Measurements from ENCODE around the gene AUTS2. TPM values are rescaled to one million over a fixed set of nuclear protein-coding genes. Genes with fewer than 3 reads are reported as not detected.

AUTS2 gene
- total RNA-seq, 4 donors from 2014 or later = 29.8 to 114 (median 59.4) TPM

DNA sequence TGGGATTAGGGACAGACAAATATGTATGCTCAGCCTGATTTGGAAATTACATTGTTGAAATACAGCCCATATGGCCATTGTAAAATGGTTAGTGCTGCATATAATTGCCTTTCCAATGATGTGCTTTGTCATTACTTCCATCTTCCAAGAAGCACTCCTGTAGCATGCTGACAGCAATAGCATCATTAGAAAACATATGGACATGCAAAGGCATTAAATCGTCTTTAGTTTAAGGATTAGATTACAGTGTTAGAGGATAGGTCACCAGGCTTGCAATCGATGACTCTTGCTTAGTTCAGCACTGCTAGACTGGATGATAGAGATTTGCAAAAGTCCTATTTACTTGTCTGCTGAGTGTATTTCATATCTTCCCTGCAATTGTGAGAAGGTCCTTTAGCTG, 17.4 kb downstream of the AUTS2 start:
- Histone ChIP-seq H3K9me3 (no peaks in the 10 kb centered on the region), H3K4me1 (no peaks in the 10 kb centered on the region), H3K4me3 (no peak overlapping the region), H3K27me3 (no peaks in the 10 kb centered on the region), H3K36me3 (no peaks in the 10 kb centered on the region), H3K27ac (no peak overlapping the region)
- intact Hi-C loops (cut with DNase I; ENCODE audit: low total_unique reads) = no loop called here
- DNase-seq = no peak
- WGBS, 2 donors (ENCODE audit: low coverage in 1 of 2) = 88 to 95% methylated on average over 2 of the region's 2 CpGs
- TF ChIP-seq, protein P1, sequence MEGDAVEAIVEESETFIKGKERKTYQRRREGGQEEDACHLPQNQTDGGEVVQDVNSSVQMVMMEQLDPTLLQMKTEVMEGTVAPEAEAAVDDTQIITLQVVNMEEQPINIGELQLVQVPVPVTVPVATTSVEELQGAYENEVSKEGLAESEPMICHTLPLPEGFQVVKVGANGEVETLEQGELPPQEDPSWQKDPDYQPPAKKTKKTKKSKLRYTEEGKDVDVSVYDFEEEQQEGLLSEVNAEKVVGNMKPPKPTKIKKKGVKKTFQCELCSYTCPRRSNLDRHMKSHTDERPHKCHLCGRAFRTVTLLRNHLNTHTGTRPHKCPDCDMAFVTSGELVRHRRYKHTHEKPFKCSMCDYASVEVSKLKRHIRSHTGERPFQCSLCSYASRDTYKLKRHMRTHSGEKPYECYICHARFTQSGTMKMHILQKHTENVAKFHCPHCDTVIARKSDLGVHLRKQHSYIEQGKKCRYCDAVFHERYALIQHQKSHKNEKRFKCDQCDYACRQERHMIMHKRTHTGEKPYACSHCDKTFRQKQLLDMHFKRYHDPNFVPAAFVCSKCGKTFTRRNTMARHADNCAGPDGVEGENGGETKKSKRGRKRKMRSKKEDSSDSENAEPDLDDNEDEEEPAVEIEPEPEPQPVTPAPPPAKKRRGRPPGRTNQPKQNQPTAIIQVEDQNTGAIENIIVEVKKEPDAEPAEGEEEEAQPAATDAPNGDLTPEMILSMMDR (IDR thresholded peaks at IDR 0.05) = no peak
- TF ChIP-seq POLR2A (IDR thresholded peaks at IDR 0.05) = no peak
- TF ChIP-seq EP300 (IDR thresholded peaks at IDR 0.05; ENCODE audit: low read depth) = no peak
- no peak for TF ChIP-seq POLR2AphosphoS5 (IDR thresholded peaks at IDR 0.05)
- in situ Hi-C loops (cut with MboI; ENCODE audit: low pct_ligation_motif_present in 1 of 4, low pct_unique_long_range_greater_than_20kb in 1 of 4, low sequenced_read_pairs in 3 of 4) = no loop called here

DNA sequence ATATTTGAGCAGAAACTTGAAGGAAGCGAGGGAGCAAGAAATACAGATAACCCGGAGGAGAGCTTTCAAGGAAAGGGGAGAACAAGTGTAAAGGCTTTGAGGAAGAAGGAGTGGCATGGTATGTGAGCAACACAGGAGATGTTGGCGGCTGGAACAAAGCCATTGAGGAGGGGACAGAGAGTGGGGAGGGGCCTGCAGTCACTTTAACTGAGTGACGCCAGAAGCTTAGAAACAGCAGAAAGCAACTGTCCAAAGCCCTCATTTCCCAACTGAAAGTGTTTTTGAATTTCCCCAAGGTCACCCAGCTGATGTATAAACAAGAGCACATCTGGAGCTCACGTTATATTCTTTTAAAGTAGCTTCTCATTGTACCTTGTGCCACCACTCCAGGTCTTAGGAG, 19.1 kb downstream of the AUTS2 start:
- 70 to 72% methylated on average over 5 of the region's 5 CpGs for WGBS, 2 donors (ENCODE audit: low coverage in 1 of 2)
- H3K27ac ChIP-seq = no peak overlapping the region
- intact Hi-C loops (cut with DNase I; ENCODE audit: low total_unique reads) = no loop called here
- no peaks in the 10 kb centered on the region for H3K9me3 ChIP-seq
- TF ChIP-seq POLR2AphosphoS5 (IDR thresholded peaks at IDR 0.05) (no peak), EP300 (IDR thresholded peaks at IDR 0.05; ENCODE audit: low read depth) (no peak), POLR2A (IDR thresholded peaks at IDR 0.05) (no peak)
- TF ChIP-seq, protein P1 (IDR thresholded peaks at IDR 0.05) = no peak
- H3K36me3 ChIP-seq = no peaks in the 10 kb centered on the region
- H3K27me3 ChIP-seq = no peaks in the 10 kb centered on the region
- no peak for DNase-seq
- no peaks in the 10 kb centered on the region for H3K4me1 ChIP-seq
- in situ Hi-C loops (cut with MboI; ENCODE audit: low pct_ligation_motif_present in 1 of 4, low pct_unique_long_range_greater_than_20kb in 1 of 4, low sequenced_read_pairs in 3 of 4) = no loop called here
- no peak overlapping the region for H3K4me3 ChIP-seq

DNA sequence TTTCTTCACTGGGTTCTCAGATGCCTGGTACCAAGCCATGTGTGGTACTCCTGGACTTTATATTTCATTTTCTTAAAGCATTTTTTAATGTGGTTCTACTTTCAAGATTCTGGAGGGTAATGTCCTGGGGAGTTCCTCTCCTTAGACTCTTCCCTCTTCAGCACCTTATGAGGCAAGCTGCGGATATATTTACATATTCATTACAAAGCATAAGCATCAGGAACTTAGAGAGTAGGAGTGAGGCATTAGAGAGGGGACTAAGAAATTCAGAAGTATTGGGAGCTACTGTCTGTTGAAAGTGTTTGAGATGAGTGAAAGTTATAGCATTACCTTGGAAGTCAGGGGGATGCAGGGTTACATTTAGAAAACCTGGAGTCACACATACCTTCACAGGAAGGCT, 20.8 kb downstream of the AUTS2 start:
- TF ChIP-seq POLR2A (IDR thresholded peaks at IDR 0.05) (no peak), POLR2AphosphoS5 (IDR thresholded peaks at IDR 0.05) (no peak), EP300 (IDR thresholded peaks at IDR 0.05; ENCODE audit: low read depth) (no peak)
- TF ChIP-seq, protein P1 (IDR thresholded peaks at IDR 0.05) = no peak
- no peak overlapping the region for H3K4me3 ChIP-seq
- no peak overlapping the region for H3K27ac ChIP-seq
- in situ Hi-C loops (cut with MboI; ENCODE audit: low pct_ligation_motif_present in 1 of 4, low pct_unique_long_range_greater_than_20kb in 1 of 4, low sequenced_read_pairs in 3 of 4) = no loop called here
- intact Hi-C loops (cut with DNase I; ENCODE audit: low total_unique reads) = no loop called here
- WGBS, 2 donors (ENCODE audit: low coverage in 1 of 2) = 75% methylated on average over 1 of the region's 1 CpG; no CpG with 5 or more reads in 1 of the 2 donors
- H3K36me3 ChIP-seq = no peaks in the 10 kb centered on the region
- H3K9me3 ChIP-seq = no peaks in the 10 kb centered on the region
- H3K27me3 ChIP-seq = no peaks in the 10 kb centered on the region
- DNase-seq = no peak
- peaks cover 0 to 5% (median 0%) of the 10 kb centered on the region in 4 donors for H3K4me1 ChIP-seq

DNA sequence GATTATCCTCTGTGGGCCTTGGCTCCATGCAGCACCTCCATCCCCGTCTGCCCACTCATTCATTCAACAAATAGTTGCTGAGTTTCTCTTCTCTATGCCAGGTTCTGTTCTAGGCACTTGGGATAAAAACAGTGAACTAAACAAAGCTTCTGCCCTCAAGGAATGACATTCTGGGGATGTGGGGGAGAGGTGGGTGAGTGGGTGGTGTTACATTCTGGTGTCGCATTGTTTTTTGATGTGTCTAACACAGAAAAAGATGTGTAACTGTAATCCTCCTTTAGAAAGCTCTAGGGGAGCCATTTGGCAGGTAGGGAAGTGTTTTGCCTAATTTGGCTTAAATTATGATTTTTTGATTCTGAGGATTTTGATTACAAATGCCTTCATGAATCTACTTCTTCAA, 21.4 kb downstream of the AUTS2 start:
- Histone ChIP-seq H3K36me3 (no peaks in the 10 kb centered on the region), H3K27ac (no peak overlapping the region), H3K9me3 (no peaks in the 10 kb centered on the region), H3K4me1 (peaks cover 0 to 5% (median 0%) of the 10 kb centered on the region in 4 donors), H3K27me3 (no peaks in the 10 kb centered on the region), H3K4me3 (no peak overlapping the region)
- in situ Hi-C loops (cut with MboI; ENCODE audit: low pct_ligation_motif_present in 1 of 4, low pct_unique_long_range_greater_than_20kb in 1 of 4, low sequenced_read_pairs in 3 of 4) = no loop called here
- no peak for DNase-seq
- WGBS, 2 donors (ENCODE audit: low coverage in 1 of 2) = 40 to 83% methylated on average over 1 to 2 of the region's 2 CpGs
- intact Hi-C loops (cut with DNase I; ENCODE audit: low total_unique reads) = no loop called here
- TF ChIP-seq POLR2AphosphoS5 (IDR thresholded peaks at IDR 0.05) (no peak), POLR2A (IDR thresholded peaks at IDR 0.05) (no peak), EP300 (IDR thresholded peaks at IDR 0.05; ENCODE audit: low read depth) (no peak)
- TF ChIP-seq, protein P1 (IDR thresholded peaks at IDR 0.05) = no peak
